Measurements from ENCODE around the gene CDPF1.
"Not testable (repeated sequence)": the region's sequence is repeated elsewhere in the genome, so short reads cannot be mapped to it uniquely, and the experiment has no call there.

Gene CDPF1

DNA sequence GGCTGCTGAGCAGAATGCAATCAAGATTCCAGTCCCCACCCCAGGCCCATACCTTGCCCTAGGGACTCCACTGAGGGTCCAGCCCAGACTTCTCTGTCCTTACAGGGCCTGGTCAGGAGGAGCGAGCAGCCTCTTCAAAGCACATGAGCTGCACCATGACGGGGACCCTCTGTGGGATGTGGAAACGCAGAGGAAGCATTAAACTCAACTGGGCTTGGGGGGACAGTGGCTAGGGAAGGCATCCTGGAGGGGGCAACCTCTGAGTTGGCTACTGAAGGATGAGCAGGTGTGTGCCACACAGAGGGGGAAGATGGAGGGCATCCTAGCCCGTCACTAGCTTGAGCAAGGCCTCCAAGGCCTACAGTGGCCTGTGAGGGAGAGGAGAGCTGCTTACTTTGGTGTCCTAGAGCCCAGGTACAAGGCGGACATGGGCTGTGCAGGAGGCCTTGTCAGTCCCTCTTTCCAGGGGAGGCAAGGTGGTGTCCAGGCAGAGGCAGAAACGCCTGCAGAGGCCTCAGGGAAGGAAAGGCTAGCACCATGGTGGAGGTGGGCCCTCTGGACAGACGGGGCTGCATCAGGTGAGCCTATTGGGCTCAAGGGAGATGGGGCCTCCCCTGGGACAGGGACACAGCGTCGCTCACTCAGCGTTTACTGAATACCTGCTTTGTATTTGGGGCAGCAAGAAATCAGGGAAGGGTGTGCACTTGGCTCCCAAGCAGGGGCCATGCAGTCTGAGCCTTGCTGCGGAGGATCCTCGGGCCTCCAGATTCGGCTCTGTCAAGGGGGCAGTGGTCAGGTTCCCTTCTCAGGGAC is 32.0 kb upstream of the CDPF1 start:
- no peak for DNase-seq (ENCODE audit: low read depth in 2 of 2)

DNA sequence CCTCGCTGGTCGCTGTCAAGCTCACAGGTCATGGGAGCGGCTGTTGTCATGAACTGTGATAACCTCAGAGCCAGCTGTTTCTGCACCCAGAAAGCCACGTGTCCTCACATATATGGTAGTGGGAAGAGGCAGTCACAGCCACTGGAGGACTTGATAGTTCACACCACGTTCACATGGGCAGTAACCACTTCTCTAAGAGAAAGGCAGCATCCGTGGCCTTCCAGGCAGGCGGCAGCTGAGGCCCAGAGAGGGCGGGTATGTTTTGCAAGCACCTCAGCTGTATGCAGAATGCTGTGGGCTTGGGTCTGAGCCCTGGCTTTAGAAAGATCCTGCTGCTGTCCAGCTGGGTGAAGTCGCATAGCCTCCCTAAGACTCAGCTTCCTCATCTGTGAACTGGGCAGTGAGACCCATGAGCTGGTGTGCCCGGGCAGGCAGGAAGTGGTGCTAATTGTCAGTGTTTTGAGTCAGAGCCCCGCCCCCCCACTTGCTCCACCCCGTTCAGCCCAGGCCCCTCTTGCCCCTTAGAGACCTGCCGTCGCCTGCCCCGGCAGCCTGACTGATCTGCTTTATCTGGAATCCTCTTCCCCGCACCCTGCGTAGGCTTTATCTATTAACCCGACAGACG is 31.0 kb upstream of the CDPF1 start:
- DNase-seq (ENCODE audit: low read depth in 2 of 2), result no peak

DNA sequence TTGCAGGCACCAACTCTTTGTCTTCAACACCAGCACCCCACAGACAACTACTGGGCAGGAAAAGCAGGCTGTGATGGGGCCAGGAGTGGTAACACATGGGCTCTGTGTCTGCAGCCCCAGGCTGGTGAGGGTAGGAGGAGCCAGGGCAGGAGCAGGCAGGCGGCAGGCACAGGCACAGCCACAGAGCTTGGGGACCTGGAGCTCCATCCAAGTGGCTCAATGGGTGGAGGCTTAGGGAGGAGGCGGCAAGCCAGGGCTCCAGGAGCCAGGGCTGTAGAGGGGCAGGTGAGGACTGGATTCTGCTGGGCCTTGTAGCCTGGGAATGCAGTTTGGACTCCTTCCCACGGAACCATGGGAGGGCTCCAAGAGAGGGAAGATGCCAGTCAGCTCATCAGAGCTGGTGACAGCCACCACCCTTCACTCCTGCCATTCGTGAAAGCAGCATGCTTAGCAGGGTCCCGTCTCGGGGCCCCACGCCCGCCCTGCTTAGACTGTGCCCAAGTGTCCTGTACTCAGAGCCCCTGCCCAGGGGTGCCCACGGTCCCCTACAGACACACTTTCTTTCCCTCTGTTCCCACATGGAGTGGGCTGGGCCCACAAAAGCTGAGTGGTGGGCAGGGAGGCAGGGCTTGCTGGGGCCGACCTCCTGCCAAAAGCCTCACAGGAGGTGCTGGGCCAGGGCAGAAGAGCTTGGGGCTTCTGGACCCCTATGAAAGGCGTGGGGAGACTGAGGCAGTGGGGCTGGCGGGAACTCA is 30.1 kb upstream of the CDPF1 start:
- DNase-seq (ENCODE audit: low read depth in 2 of 2), result no peak

DNA sequence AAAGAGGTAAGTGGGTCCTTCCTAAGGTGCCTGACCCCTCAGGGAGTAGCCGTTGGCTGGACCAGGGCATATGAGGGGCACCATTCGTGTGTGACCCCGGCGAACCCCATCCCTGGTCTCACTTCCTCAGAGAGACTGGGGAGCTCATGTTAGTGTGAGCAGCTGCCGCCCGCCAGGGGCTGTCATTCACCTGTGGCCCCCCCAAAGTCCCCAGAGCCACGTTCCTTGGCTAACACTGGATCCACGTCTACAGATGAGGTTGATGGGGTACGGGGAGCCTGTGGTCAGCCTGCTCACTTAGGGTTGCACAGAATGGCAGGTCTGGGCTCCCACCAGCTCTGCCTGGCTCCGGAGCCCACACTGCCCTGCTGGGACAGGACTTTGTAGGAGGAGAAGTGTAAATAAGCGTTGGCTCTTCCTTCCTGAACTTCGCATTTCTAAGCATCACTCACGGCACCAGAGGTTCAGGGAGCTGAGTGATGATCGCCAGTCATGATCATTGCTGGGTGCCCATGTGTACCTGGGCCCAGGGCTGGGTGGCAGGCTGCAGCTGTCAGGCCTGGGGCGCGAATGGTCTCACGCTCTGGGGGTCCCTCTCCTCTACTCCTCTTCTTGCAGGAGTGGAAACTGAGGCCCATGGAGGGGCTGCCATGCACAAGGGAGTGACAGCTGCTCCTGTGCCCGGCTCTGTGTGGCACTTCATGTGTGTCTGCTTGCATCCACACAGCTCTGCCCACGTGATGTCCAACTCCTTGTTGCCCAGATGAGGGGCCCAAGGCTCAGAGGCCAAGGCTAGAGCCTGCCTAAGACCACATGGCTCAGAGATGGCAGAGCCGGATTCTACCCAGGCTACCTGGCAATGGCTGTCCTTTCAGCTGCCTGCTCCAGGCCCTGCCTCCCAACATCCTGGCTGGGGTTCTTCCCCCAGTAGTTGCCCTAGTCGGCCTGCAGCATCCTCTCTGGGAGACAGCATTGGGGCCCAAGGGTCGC is 28.9 kb upstream of the CDPF1 start:
- DNase-seq (ENCODE audit: low read depth in 2 of 2), result no peak

DNA sequence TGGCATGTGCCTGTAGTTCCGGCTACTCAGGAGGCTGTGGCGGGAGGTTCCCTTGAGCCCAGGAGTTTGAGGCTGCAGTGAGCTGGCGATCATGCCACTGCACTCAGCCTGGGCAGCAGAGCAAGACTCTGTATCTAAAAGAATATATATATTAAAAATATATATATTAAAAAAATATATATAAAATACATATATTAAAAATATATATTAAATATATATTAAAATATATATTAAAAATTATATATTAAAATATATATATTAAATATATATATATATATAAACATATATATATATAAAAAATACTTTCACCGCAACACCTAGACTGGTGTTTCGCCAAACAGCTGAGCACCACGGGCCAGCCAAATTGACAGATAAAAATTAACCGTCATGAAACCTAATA is 26.5 kb upstream of the CDPF1 start:
- DNase-seq (ENCODE audit: low read depth in 2 of 2), result no peak

- no peak for DNase-seq (ENCODE audit: low read depth in 2 of 2)
These were observed 25.5 kb upstream of the CDPF1 start for GRCh38 chr22:46275455-46276122.

- DNase-seq (ENCODE audit: low read depth in 2 of 2), result no peak
These were observed 24.3 kb upstream of the CDPF1 start for GRCh38 chr22:46274381-46274780.

- DNase-seq (ENCODE audit: low read depth in 2 of 2), result no peak
These were observed 23.5 kb upstream of the CDPF1 start for GRCh38 chr22:46273432-46274148.

DNA sequence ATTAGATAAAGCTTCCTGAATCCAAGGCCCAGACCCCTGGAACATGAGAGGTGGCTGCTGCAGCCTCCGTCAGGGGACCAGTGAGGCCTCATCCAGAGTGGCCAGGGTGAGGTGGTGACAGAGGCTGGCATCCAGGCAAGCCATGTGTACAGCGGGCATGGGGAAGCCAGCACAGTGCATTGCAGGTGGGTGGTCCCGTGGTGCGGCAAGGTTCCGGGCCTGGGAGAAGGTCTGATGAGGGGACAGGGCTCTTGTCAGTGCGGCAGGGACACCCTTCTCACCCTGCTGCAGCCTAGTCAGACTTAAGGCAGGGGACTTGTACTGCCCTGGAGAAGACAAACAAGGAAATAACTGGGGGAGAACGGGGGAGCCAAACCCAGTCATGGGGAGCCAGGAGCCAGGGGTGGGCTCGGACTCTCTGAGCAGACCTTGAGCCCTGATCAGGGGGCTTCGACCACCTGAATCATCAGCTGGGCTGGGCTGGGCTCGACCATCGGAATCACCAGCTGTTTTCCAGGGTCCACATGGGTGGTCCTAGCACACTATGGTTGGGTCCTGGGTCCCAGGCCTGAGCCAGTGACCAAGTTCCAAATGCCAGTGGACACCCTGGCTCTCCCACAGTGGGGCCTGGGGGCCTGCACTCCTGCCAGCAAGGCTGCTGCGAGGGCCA is 22.8 kb upstream of the CDPF1 start:
- DNase-seq (ENCODE audit: low read depth in 2 of 2), result no peak

DNA sequence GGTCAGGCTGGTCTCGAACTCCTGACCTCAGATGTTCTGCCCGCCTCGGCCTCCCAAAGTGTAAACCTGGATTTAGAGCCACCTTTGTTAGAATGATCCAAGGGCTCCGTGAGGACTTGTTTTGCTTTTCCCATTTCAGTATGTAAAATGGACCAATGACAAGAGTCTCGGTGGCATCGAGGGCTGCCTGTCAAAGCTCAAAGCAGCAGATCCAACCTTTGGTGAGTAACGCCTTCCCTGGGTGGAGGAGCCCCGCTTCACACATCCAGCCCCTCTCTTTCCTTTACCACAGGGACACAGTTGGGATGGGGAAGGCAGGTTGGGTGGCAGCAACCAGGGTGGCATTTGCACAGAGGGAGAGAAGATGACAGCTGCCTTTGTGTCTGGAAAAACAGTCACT is 22.1 kb upstream of the CDPF1 start:
- no peak for DNase-seq (ENCODE audit: low read depth in 2 of 2)

DNA sequence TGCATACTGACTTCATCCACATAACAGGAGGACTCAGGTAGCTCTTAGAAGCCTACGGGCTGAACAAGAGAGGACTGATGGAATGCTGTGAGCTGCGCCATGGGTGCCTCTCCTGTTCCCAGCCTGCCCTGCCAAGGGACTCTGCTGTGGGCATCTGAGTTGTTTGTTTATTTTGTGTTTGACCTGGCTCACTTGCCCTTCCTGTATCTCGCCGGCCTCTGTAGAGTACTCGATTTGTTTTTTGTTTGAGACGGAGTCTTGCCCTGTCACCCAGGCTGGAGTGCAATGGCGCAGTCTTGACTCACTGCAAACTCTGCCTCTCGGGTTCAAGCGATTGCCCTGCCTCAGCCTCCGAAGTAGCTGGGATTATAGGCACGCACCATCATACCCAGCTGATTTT is 19.5 kb upstream of the CDPF1 start:
- DNase-seq (ENCODE audit: low read depth in 2 of 2), result no peak

DNA sequence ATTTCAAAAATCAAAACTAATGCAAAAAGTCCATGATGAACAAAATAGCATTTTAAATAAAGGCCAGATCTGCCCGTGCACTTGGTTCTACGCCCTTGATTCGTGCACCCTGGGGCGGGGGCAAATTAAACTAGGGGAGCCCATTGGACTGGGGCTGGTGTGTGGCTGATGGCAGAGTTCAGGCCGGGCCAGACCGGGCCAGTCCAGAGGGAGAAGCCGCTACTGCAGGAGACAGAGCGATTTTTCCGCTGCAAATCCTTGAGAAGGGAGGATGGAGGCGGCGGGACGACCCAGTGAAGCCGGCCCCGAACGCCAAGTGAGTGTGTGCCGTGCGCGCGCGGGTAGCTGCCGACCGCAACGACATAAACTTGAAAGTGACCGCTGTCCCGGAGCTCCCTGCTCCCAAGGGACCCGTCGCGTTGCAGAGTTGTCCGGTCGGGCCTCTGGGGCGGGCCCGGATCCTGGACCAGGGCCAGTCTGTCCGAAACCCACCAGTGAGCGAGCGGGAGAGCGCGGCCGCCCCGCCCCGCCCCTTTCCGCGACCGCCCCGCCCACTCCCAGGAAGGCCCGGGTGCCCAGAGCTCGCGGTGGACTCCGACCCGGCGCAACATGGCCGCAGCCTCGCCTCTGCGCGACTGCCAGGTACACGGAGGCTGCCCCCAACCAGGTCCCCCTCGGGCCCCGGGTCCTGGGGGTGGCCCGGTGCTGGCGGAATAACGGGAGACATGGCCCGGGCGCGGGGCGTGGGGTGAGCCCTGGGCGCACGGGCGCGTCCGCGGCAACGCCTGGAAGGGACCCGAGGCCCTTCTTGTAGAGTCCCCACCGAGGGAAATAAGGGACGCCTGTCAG is 17.6 kb upstream of the CDPF1 start, which contains the start of gene TTC38:
TTC38 (plus strand) TSS at position 578 of the 849 bp plus-strand sequence; CDS start at position 610, 32 bp downstream.
- no peak for DNase-seq (ENCODE audit: low read depth in 2 of 2)

GRCh38 chr22:46265627-46266026 is 15.5 kb upstream of the CDPF1 start:
- DNase-seq (ENCODE audit: low read depth in 2 of 2), result not testable (repeated sequence)

DNA sequence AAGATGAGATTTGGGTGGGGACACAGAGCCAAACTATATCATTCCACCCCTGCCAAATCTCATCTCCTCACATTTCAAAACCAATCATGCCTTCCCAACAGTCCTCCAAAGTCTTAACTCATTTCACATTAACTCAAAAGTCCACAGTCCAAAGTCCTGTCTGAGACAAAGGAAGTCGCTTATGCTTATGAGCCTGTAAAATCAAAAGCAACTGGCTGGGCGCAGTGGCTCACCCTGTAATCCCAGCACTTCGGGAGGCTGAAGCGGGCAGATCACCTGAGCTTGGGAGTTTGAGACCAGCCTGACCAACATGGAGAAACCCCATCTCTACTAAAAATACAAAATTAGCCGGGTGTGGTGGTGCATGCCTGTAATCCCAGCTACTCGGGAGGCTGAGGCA is 14.4 kb upstream of the CDPF1 start:
- not testable (repeated sequence) for DNase-seq (ENCODE audit: low read depth in 2 of 2)

DNA sequence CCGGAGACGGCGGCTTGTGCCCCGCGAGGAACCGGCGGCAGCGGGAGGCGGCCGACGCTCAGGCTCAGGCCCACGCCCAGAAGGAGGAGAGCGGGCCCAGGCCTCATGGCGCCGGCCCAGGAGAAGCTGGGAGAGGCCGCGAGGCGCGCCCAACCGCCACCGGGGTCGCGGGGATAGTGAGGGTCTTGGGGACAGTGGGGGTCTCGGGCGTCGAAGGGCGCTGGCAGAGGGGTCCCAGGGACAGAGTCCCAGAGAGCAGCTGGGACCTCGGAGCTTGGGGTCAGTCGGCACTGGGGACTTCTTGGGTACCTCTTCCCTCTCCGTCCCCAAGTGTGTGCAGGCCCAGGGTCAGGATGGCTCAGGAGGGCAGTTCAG is 13.1 kb upstream of the CDPF1 start, which contains the start of gene PKDREJ:
PKDREJ (minus strand) TSS at position 128 of the 375 bp plus-strand sequence; CDS start at position 107, 21 bp downstream.
- no peak for DNase-seq (ENCODE audit: low read depth in 2 of 2)

- DNase-seq (ENCODE audit: low read depth in 2 of 2), result no peak
These were observed 12.5 kb upstream of the CDPF1 start for GRCh38 chr22:46262449-46263215.

DNA sequence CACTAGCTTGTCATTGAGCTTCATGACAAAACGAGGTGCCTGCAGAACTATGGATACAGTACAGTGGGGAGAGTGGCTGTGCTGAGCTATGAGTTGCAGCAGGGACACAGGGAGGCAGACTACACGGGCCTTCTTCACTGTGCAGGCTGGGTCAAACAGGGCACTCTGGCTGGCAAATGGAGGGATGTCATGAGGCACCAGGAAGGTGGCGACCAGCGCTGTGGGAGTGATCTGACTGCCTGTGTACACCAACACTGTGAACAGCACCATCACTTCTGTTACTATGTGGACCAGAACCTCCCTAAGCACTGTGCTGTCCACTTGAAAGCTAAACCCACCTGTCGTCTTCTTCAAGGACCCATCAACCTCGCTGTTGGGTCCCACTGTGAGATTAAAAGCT is 9.9 kb upstream of the CDPF1 start:
- DNase-seq (ENCODE audit: low read depth in 2 of 2), result no peak

- DNase-seq (ENCODE audit: low read depth in 2 of 2), result no peak
These were observed 9.3 kb upstream of the CDPF1 start for GRCh38 chr22:46259374-46259773.
